WERI-Rb-1 (cell line): ENCODE data around the gene GPR158.

ENCODE experiments used
- DNase-seq: peaks from one replicate; pipeline ENCODE4 v3.0.0-alpha.2; 2020
- H3K27ac ChIP-seq: fragments of 250-450 bp; sonication (Bioruptor Pico); 2 replicates; pipeline ENCODE4 v1.5.1; 2020; ENCODE audit warnings: mild to moderate bottlenecking, moderate library complexity
- H3K27me3 ChIP-seq: fragments of 250-450 bp; sonication (Bioruptor Pico); 2 replicates; pipeline ENCODE4 v1.5.1; 2021; ENCODE audit warnings: mild to moderate bottlenecking, low read depth, moderate library complexity; ENCODE audit not compliant: insufficient read depth, severe bottlenecking
- H3K36me3 ChIP-seq: fragments of 250-450 bp; sonication (Bioruptor Pico); 2 replicates; pipeline ENCODE4 v1.5.1; 2020; ENCODE audit warnings: mild to moderate bottlenecking, moderate library complexity
- H3K4me3 ChIP-seq: 2 replicates; pipeline ENCODE4 v1.5.1; 2011; ENCODE audit warnings: low read depth, mild to moderate bottlenecking, control low read depth, low read length
- H3K9me3 ChIP-seq: fragments of 250-450 bp; sonication (Bioruptor Pico); 2 replicates; pipeline ENCODE4 v1.5.1; 2021; ENCODE audit warnings: mild to moderate bottlenecking, moderate library complexity; ENCODE audit not compliant: severe bottlenecking
- TF ChIP-seq, protein P1 (sequence below): IDR thresholded peaks from 2 replicates; pipeline ENCODE4 v1.5.1; 2011; ENCODE audit warnings: low read depth, mild to moderate bottlenecking, control low read depth, inconsistent platforms, low read length

GPR158 gene

DNA sequence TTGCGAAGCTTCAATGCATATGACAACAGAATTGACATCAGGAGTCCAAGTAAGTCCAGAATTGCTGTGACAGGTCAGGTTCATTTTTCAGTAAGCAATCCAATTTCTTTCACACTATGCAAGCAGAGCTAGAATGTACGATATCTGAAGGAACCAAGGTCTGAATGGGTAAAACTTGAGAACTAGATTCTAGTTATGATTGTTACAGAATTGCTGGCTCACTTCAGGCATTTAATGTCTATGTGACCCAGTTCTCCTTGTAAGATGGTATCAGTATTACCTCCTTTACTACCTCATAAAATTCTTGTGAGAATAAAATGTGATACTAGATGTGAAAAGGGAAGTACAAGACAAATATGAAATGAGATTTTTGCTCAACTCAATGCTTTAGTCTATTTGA, 159.6 kb downstream of the GPR158 start:
- TF ChIP-seq, protein P1, sequence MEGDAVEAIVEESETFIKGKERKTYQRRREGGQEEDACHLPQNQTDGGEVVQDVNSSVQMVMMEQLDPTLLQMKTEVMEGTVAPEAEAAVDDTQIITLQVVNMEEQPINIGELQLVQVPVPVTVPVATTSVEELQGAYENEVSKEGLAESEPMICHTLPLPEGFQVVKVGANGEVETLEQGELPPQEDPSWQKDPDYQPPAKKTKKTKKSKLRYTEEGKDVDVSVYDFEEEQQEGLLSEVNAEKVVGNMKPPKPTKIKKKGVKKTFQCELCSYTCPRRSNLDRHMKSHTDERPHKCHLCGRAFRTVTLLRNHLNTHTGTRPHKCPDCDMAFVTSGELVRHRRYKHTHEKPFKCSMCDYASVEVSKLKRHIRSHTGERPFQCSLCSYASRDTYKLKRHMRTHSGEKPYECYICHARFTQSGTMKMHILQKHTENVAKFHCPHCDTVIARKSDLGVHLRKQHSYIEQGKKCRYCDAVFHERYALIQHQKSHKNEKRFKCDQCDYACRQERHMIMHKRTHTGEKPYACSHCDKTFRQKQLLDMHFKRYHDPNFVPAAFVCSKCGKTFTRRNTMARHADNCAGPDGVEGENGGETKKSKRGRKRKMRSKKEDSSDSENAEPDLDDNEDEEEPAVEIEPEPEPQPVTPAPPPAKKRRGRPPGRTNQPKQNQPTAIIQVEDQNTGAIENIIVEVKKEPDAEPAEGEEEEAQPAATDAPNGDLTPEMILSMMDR = no peak
- Histone ChIP-seq H3K36me3 (no peaks in the 10 kb centered on the region), H3K9me3 (no peaks in the 10 kb centered on the region), H3K27ac (no peak overlapping the region), H3K4me3 (no peak overlapping the region), H3K27me3 (no peaks in the 10 kb centered on the region)
- no peak for DNase-seq

DNA sequence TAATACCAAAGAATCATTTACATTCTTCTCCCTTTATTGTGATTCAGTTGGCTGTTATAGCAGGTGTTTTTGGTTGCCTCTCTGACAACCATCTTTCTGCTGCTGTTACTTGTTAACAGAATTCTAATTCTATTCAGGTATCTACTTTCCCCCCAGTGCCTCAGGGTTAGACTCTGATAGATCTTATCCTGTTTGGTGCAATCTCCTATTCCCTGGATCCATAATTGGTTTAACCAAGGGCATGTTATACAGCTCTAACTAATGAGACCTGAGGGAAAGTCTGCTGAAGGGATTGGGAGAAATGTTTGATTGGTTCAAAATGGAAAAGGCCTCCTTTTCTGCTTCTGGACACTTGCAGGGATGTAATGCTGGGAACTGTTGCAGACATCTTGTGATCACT, 161.5 kb downstream of the GPR158 start:
- no peak for DNase-seq
- Histone ChIP-seq H3K4me3 (no peak overlapping the region), H3K27ac (no peak overlapping the region), H3K27me3 (no peaks in the 10 kb centered on the region), H3K9me3 (no peaks in the 10 kb centered on the region), H3K36me3 (no peaks in the 10 kb centered on the region)
- TF ChIP-seq, protein P1 = no peak

DNA sequence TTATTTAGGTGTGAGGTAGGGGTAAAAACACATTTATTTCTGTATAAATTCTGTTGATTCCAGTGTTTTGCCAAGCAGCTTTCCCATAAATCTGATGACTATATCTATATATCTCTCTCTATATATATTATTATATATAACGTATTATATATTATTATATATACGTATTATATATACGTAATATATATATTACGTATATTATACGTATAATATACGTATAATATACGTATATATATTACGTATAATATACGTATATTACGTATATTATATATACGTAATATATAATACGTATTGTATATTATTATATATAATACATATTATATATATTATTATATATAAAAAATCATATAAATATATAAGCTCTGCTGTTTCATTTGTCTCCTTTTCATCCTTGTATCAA, 163.5 kb downstream of the GPR158 start:
- no peak overlapping the region for H3K4me3 ChIP-seq
- TF ChIP-seq, protein P1 = no peak
- no peaks in the 10 kb centered on the region for H3K9me3 ChIP-seq
- no peak for DNase-seq
- H3K27me3 ChIP-seq = no peaks in the 10 kb centered on the region
- H3K36me3 ChIP-seq = no peaks in the 10 kb centered on the region
- H3K27ac ChIP-seq = no peak overlapping the region

DNA sequence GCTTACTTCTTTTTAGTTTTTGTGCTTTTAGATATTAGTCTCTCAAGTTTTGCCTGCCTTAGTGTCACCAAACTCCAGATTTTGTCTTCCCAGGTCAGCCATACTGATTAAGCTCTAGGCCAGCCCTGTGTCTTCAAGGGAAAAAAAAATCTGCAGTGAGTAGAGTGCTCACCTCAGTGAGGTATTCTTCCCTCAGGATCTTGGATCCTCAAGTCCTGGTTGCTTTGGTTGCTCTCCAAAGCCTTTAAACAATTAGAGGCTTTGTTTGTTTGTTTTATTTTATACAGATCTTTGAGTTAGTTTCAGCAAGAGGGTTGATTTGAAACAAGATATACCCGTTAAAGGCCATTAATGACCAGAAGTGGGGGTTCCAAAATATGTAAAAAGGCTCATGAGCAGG, 165.2 kb downstream of the GPR158 start:
- TF ChIP-seq, protein P1 = no peak

DNA sequence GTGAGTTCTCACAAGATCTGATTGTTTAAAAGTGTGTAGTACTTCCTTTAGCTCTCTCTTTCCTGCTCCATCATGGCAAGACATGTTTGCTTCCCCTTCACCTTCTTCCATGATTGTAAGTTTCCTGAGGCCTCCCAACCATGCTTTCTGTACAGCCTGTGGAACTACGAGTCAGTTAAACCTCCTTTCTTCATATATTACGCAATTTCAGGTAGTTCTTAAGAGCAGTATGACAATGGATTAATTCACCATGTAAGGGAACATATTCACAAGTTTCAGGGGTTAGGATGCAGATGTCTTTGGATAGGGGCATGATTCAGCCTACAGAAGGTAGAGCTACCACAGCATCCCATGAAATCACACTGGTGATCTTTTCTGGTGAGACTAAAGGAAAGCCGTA, 174.7 kb downstream of the GPR158 start:
- H3K9me3 ChIP-seq = no peaks in the 10 kb centered on the region
- no peak overlapping the region for H3K27ac ChIP-seq
- TF ChIP-seq, protein P1 = no peak
- no peaks in the 10 kb centered on the region for H3K27me3 ChIP-seq
- no peaks in the 10 kb centered on the region for H3K36me3 ChIP-seq
- DNase-seq = no peak
- no peak overlapping the region for H3K4me3 ChIP-seq

More for the DNA sequence above, 165.2 kb downstream of the GPR158 start:
- Histone ChIP-seq H3K9me3 (no peaks in the 10 kb centered on the region), H3K27ac (no peak overlapping the region), H3K4me3 (no peak overlapping the region), H3K27me3 (no peaks in the 10 kb centered on the region), H3K36me3 (no peaks in the 10 kb centered on the region)
- DNase-seq = no peak

DNA sequence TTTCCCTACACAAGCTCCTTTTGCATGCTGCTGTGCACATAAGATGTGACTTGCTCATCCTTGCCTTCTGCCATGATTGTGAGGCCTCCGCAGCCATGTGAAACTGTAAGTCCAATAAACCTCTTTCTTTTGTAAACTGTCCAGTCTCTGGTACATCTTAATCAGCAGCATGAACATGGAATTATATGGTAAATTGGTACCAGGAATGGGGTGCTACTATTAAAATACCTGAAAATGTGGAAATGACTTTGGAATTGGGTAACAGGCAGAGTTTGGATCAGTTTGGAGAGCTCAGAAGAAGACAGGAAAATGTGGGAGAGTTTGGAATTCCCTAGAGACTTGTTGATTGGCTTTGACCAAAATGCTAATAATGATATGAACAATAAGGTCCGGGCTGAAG, 181.8 kb downstream of the GPR158 start:
- DNase-seq = no peak
- Histone ChIP-seq H3K27me3 (no peaks in the 10 kb centered on the region), H3K36me3 (no peaks in the 10 kb centered on the region), H3K27ac (no peak overlapping the region), H3K9me3 (no peaks in the 10 kb centered on the region), H3K4me3 (no peak overlapping the region)
- TF ChIP-seq, protein P1 = no peak
